Thoracic aorta (tissue), 2 donors: ENCODE data around the gene BCOR. TPM values are rescaled to one million over a fixed set of nuclear protein-coding genes. Genes with fewer than 3 reads are reported as not detected.

Experiments
- ATAC-seq: fragments of 150-250 bp; one replicate; pipeline ENCODE4 v1.8.0; 2017; ENCODE audit warnings: low read depth; ENCODE audit not compliant: insufficient number of reproducible peaks, low FRiP score
- DNase-seq: peaks from one replicate; pipeline ENCODE4 v3.0.0-alpha.2; 2020; ENCODE audit warnings: low spot score
- H3K27ac ChIP-seq, 2 donors: fragments of 200-600 bp; sonication (generic); 1 replicate in 1 of 2; 2 replicates in 1 of 2; pipeline ENCODE4 v1.5.1; 2016; ENCODE audit warnings: mild to moderate bottlenecking in 2 of 2, moderate library complexity in 2 of 2
- H3K27me3 ChIP-seq: fragments of 200-600 bp; sonication (generic); replicated peaks from 2 replicates; pipeline ENCODE4 v1.6.0; 2016; ENCODE audit warnings: mild to moderate bottlenecking; ENCODE audit not compliant: insufficient read depth
- H3K36me3 ChIP-seq: fragments of 200-600 bp; sonication (generic); one replicate; pipeline ENCODE4 v1.5.1; 2016
- H3K4me1 ChIP-seq, 2 donors: fragments of 200-600 bp; sonication (generic); 1 replicate in 1 of 2; 2 replicates in 1 of 2; pipeline versions ENCODE4 v1.5.1 to v1.6.0; 2016; ENCODE audit warnings: low read depth in 2 of 2, mild to moderate bottlenecking in 1 of 2; ENCODE audit not compliant: control insufficient read depth in 1 of 2
- H3K4me3 ChIP-seq: fragments of 200-600 bp; sonication (generic); 2 replicates; pipeline ENCODE4 v1.5.1; 2016; ENCODE audit warnings: mild to moderate bottlenecking
- H3K9me3 ChIP-seq: fragments of 200-600 bp; sonication (generic); 2 replicates; pipeline ENCODE4 v1.5.1; 2016
- CTCF ChIP-seq: fragments of 200-600 bp; sonication (generic); IDR thresholded peaks from one replicate; pipeline ENCODE4 v1.5.1; 2019; ENCODE audit warnings: antibody characterized with exemption
- total RNA-seq, 2 donors: library from RNA; depleted of rRNA; stranded (reverse); fragments of >200 nt; gene quantifications; one replicate each; pipeline versions ENCODE4 v1.1.0 to v1.2.3, GENCODE V29; 2016

BCOR gene
- total RNA-seq, 2 donors from 2014 or later = 28.6 to 30.7 TPM

- Histone ChIP-seq H3K27me3 (no peaks in the 10 kb centered on the region), H3K36me3 (no peaks in the 10 kb centered on the region), H3K27ac (no peak overlapping the region), H3K4me3 (no peak overlapping the region), H3K4me1 (no peaks in the 10 kb centered on the region), H3K9me3 (no peaks in the 10 kb centered on the region)
- no peak for TF ChIP-seq CTCF
- DNase-seq (no peak), ATAC-seq (no peak)
Observed at GRCh38 chrX:40122487-40122886, 24.7 kb upstream of the BCOR start.

- Histone ChIP-seq H3K9me3 (no peaks in the 10 kb centered on the region), H3K4me3 (no peak overlapping the region), H3K27ac (no peak overlapping the region), H3K27me3 (no peaks in the 10 kb centered on the region), H3K36me3 (no peaks in the 10 kb centered on the region), H3K4me1 (no peaks in the 10 kb centered on the region)
- TF ChIP-seq CTCF = no peak
- DNase-seq (no peak), ATAC-seq (no peak)
Observed at GRCh38 chrX:40121618-40122017, 23.9 kb upstream of the BCOR start.

GRCh38 chrX:40120838-40121580, 23.3 kb upstream of the BCOR start:
- ATAC-seq (no peak), DNase-seq (no peak)
- Histone ChIP-seq H3K9me3 (no peaks in the 10 kb centered on the region), H3K4me3 (no peak overlapping the region), H3K27me3 (no peaks in the 10 kb centered on the region), H3K36me3 (no peaks in the 10 kb centered on the region), H3K27ac (no peak overlapping the region), H3K4me1 (no peaks in the 10 kb centered on the region)
- no peak for TF ChIP-seq CTCF

GRCh38 chrX:40117715-40118285, 20.0 kb upstream of the BCOR start:
- Histone ChIP-seq H3K27me3 (no peaks in the 10 kb centered on the region), H3K27ac (no peak overlapping the region), H3K4me1 (no peaks in the 10 kb centered on the region), H3K4me3 (no peak overlapping the region), H3K9me3 (no peaks in the 10 kb centered on the region), H3K36me3 (no peaks in the 10 kb centered on the region)
- DNase-seq (no peak), ATAC-seq (no peak)
- TF ChIP-seq CTCF = no peak

GRCh38 chrX:40116925-40117324, 19.2 kb upstream of the BCOR start:
- Histone ChIP-seq H3K36me3 (no peaks in the 10 kb centered on the region), H3K27ac (no peak overlapping the region), H3K27me3 (no peaks in the 10 kb centered on the region), H3K4me1 (no peaks in the 10 kb centered on the region), H3K9me3 (no peaks in the 10 kb centered on the region), H3K4me3 (no peak overlapping the region)
- TF ChIP-seq CTCF = no peak
- DNase-seq (no peak), ATAC-seq (no peak)
